H1 (cell line): ENCODE measurements around the gene DFFB. TPM values are rescaled to one million over a fixed set of nuclear protein-coding genes. Genes with fewer than 3 reads are reported as not detected.

ENCODE experiments used
- BACH1 ChIP-seq: IDR thresholded peaks from 2 replicates; pipeline ENCODE4 v1.6.1; 2012; ENCODE audit warnings: low read length, improper control_type of control experiment
- E2F6 ChIP-seq: IDR thresholded peaks from 2 replicates; pipeline ENCODE4 v1.6.1; 2012; ENCODE audit warnings: inconsistent platforms
- HDAC2 ChIP-seq, 2 experiments: fragments of 300-600 bp in 1 of 2; sonication (generic) in 1 of 2; IDR thresholded peaks; 2 replicates each; pipeline ENCODE4 v1.6.1; 2011 to 2012; ENCODE audit warnings: low read depth in 2 of 2, low read length in 2 of 2, mild to moderate bottlenecking in 2 of 2, moderate library complexity in 2 of 2, borderline replicate concordance in 1 of 2, inconsistent platforms in 1 of 2
- KDM4A ChIP-seq: IDR thresholded peaks from one replicate; pipeline ENCODE4 v1.7.1; 2012; ENCODE audit warnings: low read depth, mild to moderate bottlenecking, moderate library complexity, low read length, inconsistent platforms; ENCODE audit not compliant: severe bottlenecking
- MAX ChIP-seq: IDR thresholded peaks from 2 replicates; pipeline ENCODE4 v1.6.1; 2012; ENCODE audit warnings: inconsistent platforms
- POLR2AphosphoS5 ChIP-seq: IDR thresholded peaks from 2 replicates; pipeline ENCODE4 v1.6.1; 2011; ENCODE audit warnings: low read depth, low read length
- SAP30 ChIP-seq: fragments of 300-600 bp; sonication (generic); IDR thresholded peaks from 2 replicates; pipeline ENCODE4 v1.7.1; 2012; ENCODE audit warnings: low read length, moderate library complexity, mild to moderate bottlenecking, inconsistent platforms; ENCODE audit not compliant: insufficient read depth, insufficient replicate concordance
- SIN3A ChIP-seq, 2 experiments: IDR thresholded peaks in 1 of 2; conservative IDR thresholded peaks in 1 of 2; 2 replicates each; pipeline ENCODE4 v1.6.1; 2011 to 2012; ENCODE audit warnings: low read length in 2 of 2, improper control_type of control experiment in 1 of 2, low read depth in 1 of 2, mild to moderate bottlenecking in 1 of 2
- polyA plus RNA-seq, 7 experiments: library from polyadenylated mRNA; depleted of rRNA in 3 of 7; stranded (reverse) in 5 of 7; unstranded in 2 of 7; fragments of >200 nt in 5 of 7; fragments of 200-250 nt in 2 of 7; gene quantifications; 1 replicate in 5 of 7; 2 replicates in 1 of 7; 4 replicates in 1 of 7; pipeline versions ENCODE4 v1.2.1 to v1.2.3, GENCODE V29; 2011 to 2013; ENCODE audit warnings: missing spikeins in 2 of 7, mixed read lengths in 2 of 7
- total RNA-seq: library from RNA; stranded (reverse); fragmentation: NEBNext Ultra II Directional; extraction: Animal tissue kit (Norgen Biotek cat#: 25700); gene quantifications from 2 replicates; pipeline ENCODE4 v1.2.1, GENCODE V29; 2021

The DFFB gene
- total and polyA plus RNA-seq, 2 of the 8 experiments (the other 6 are each of a cell fraction or from before 2014, with no cell fraction given) = 8.6 to 11.9 TPM

- TF ChIP-seq POLR2AphosphoS5 = peak; percentile 64
- TF ChIP-seq SIN3A (conservative IDR thresholded peaks at IDR 0.05 in 1 of 2, IDR thresholded peaks at IDR 0.05 in 1 of 2; ENCODE audit: low read depth in 1 of 2, low read length in 2 of 2) = peak in 1 of 2 experiments; percentile 3; a peak in 2 of 4 replicates
- TF ChIP-seq SAP30 = peak; percentile 98
- TF ChIP-seq E2F6 = peak; percentile 37; the same call in 1 of the 2 replicates
- TF ChIP-seq HDAC2 (IDR thresholded peaks at IDR 0.05; ENCODE audit: borderline replicate concordance in 1 of 2, low read depth in 2 of 2, low read length in 2 of 2) = peak in 1 of 2 experiments; percentile 76; a peak in 3 of 4 replicates
- peak; percentile 12 for TF ChIP-seq KDM4A
- 0 out of 2 replicates have a peak, but pooled peaks have one; percentile 52 for TF ChIP-seq BACH1
- TF ChIP-seq MAX = peak; percentile 61; the same call in 1 of the 2 replicates
Measured at GRCh38 chr1:3900150-3900968, 43.1 kb downstream of the DFFB start, which contains the start of gene C1orf174 (continued).
